T1000 (cell line): ENCODE results near the gene R3HCC1L.

ENCODE experiments used
- DNase-seq: peaks from one replicate; lab custom pipeline; 2025; ENCODE audit warnings: mixed read lengths; lab: John Stamatoyannopoulos, UW

The R3HCC1L gene

DNA sequence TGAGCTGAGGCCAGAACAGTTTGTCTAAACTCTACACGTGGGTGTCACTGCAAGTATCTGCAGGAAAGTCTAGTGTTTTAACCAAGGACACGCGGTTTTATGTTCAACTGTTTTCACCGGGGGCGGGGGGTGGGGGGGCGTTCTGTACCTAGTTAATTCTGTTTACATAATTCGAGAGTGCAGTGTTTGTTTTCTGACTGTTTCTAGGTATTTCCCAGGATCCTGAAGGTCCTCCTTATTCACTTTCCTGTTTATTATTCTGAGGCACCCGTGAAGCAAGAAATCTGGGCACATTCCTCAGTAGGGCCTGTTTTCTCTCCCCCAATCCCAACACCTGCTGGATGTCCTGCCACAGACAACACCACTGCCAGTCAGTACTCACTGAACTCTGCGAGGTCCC is 125.9 kb downstream of the R3HCC1L start:
- no peak for DNase-seq

DNA sequence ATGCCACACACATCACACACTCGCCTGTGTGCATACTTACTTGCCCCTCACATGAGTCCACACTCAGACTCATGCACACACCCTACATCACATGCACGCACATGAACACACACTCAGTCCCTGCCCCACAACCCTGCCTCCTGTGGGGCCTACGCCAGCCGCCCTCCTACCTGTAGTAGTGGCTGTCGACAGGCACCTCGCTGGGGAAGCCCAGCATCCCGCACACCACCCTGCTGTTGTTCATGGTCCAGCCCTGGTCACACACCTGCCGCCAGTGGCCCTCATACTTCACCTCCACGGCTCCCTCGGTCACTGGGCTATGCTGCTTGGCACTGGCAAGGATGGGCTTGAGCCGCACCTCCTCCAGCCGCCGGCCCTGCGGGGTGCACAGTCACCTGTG is 126.3 kb downstream of the R3HCC1L start:
- no peak for DNase-seq

DNA sequence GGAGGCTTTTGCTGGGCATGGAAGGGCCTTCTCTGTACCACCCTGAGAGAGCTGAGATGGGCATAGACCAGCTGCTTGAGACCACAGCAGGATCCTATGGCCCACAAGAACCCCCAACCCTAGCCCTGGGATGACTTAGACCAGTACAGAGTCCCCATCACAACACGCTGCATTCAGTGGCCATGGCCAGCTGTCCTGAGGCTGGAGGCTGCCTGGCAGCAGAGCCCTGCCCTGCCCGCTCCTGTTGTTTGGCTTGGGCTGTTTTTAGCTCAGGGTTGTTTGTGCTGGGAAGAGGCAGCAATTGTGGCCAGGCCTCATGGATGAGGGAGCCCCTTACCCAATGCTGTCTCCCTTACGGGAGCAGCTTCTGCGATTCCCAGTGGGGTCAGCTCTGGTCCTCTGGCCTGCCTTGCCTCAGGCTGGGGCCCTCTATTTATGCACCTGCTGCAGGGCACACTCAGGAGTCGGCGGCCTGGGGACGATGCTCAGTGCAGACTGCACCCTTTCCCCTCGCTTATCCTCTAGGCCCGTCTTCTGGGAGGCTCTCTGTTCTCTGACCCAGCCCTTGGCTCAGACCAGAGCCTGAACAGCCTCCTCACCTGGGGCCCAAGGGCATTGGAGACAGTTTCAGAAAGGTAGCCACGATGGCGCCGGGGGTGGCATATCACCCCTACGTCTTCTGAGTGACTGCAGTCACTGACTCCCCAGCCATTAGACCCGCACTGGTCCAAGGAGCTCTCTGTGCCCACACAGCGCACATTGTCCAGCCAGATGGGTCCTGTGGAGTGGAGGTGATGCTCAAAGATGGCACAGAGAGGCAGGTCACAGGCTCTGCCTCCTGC is 127.2 kb downstream of the R3HCC1L start:
- no peak for DNase-seq

DNA sequence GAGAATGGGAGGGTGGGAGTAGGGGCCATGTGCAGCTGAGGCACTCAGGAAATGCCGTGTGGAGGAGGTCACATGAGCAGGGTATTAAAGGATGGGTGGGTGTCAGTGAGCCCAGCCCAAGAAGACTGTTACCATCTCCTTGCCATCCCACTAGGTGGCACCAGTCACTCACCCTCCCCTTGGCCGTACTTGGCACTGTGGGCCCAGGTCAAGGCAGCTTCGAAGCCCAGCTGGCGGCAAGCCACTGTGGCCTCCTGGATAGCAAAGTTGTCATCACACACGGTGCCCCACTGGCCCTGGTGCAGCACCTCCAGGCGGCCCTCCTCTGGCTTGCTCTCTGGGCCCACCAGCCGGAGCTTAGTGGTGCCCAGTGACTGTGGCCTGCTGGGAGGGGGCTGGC is 128.1 kb downstream of the R3HCC1L start:
- peak; percentile 76 for DNase-seq

DNA sequence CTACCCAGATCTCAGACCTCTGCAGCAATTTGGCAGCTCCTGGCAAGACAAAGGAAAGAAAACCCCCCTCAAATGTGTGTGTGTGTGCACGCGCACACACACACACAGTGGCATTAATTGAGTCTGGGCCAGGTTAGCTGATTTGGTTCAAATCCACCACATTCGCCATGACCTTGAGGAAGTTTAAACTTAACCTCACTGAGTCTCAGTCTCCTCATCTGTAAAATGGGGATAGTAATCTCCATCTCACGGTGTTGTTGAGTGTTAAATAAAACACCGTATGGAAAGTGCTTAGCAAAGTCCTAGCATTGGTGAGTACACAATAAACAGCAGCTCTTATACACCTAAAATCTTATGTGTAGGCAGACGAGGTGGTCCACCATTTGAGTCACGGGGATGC is 128.6 kb downstream of the R3HCC1L start:
- no peak for DNase-seq

DNA sequence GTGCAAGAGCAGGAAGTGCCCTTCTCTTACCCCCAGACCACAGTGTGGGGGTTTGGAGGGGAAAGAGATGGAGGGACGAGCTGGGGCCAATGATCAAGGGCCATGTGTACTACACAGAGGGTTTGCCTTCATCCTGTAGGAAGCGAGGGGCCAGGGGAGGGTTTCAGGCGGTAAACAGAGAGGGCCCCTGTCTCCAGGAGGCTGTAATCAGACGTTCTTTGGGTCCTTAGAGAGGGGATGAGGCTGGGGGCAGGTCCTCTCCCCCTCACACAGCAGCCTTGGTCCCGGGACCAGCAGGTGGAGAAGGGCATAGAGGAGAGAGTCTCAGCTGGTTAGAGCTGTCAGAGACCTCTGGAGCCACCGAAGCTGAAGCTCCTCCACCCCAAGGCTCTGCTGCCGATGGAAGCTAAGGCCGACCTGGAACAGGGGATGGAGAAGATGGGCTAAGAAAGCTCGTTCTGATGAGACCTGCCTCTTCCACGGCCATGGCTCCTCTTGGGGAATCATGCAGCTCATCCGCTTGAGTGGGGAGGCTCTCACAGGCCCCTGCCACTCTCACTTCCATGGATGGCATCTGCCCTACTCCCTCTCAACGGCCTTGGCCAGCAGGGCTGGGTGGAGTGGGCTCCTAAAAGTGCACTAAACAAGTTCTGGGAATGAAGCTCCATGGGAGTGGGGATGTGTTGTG is 130.1 kb downstream of the R3HCC1L start:
- no peak for DNase-seq

DNA sequence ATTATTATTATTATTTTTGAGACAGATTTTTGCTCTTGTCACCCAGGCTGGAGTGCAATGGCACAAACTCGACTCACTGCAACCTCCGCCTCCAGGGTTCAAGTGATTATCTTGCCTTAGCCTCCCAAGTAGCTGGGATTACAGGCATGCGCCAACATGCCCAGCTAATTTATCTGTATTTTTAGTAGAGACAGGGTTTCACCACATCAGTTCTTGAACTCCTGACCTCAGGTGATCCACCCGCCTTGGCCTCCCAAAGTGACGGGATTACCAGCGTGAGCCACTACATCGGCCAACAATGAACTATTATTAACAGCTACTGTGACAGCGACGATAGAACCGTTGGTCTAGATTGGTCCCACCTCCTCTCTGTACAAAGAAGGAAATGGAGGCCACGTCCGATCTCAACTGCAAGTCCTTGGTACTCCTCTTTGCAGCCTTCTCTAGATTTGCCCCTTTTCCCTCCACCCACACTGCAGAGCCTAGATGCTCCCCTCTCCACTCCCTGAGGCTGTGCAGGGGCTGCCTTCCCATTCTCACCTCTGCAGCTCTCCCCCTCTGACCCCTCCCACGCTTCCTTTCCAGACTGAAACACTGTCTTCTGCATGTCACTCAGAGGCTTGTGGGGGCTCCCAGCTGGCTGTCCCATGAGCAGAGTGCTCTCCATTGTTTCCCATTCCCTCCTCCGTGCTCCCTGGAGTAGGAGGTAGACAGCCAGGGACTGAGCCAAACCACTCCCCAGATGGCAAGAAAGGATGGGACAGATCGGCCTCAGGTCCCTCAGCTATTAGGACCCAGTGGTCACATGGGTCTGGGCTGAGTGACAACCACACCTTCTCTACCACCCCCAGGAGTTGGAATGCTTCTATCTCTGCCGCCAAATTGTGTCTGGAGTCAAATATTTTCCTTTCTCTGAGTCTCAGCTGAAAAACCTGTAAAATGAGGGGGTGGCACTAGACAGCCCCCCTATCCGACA is 131.2 kb downstream of the R3HCC1L start:
- no peak for DNase-seq

DNA sequence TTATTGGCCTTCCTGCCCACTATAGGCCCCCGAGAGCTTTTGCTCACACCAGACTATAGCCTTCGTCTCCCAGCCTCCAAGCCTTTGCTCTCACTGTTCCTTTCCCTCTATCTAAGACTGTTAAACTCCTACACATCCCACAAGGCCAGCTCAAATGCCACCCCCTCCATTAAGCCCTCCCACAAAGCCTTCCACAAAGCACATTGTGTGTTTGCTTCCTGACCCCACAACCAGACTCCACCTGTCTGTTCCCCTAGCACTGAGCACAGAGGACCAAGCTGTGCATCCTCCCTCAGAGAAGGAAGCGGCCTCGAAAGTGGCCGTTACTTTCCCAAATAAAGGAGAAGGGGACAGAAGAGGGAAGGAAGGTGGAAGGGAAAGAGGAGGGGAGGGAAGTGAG is 132.2 kb downstream of the R3HCC1L start:
- no peak for DNase-seq

DNA sequence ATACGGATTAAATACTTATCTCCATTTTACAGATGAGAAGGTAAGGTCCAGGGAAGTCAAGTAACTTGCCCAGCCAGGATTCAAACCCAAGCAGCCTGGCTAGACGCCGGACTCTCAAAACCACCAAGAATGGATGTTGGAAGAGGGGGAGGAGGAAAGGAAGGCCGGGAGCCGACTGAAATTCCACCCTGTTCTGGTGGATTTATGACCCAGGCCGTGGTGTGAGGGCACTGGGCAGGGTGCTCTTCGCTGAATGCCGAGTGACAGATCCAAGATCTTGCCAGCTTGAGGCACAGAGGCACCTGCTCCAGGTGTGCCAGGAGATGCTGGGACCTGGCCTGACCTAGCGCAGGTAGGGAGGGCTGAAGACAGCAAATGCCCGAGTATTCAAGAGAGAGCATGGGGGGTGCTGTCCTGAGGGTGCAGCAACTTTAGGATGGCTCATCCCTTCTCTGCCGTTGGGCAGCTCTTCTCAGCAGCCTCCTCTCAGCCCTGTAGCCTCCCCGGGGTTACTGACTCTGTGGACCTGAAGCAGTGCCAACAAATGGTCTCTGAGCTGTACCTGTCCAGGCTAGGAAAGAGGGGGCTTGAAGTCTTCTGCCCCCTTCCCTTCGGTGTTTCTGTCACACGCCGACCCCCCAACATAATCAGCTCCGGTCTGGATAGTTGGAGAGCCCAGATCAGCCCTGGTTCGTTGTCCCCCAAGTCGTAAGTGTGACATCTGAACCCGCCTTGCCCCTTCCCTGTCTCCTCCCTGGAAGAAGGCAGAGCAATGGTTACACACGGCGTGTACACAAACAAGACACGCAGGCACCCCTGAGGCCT is 132.8 kb downstream of the R3HCC1L start:
- DNase-seq: no peak

DNA sequence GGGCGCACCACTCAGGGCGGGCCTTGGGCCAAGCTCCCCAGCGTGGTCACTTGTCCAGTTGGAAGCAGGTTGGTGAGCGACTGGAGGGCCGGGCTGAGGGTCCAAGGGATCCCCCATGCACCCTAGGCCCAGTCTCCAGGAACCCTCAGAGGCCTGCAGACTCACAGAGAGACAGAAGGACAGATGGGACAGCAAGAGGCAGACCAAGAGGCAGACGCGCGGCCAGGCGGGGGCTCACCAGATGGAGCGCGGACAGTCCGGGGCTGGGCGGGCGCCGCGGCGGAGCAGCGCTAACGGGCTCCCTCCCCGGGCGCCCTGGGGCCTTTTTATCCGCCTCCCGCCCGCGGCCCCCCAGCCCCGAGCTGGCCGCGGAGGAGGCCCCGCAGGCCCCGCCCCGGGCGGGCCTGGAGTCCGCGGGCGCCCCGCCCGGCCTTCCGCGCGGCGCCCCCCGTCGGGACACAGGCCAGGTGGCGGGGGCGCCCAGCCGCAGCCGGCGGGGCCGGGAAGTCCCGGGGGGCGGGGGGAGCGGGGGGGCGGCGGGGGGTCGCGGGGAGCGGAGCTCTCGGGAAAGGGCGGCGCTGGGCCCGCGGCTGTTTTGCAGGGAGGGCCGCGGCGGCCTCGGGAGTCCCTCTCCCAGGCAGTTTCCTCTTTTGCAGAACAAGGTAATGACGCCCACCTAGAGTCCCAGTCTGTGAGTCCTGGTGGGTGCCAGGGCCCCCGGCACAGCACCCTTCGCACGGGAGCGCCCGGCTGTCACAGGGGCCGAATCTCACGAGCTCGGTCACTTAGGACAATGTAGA is 133.6 kb downstream of the R3HCC1L start, which contains the start of gene LOXL4:
LOXL4 (minus strand) TSS at position 301 of the 800 bp plus-strand sequence. CDS start 5,175 bp downstream, outside the sequence.
- no peak for DNase-seq

DNA sequence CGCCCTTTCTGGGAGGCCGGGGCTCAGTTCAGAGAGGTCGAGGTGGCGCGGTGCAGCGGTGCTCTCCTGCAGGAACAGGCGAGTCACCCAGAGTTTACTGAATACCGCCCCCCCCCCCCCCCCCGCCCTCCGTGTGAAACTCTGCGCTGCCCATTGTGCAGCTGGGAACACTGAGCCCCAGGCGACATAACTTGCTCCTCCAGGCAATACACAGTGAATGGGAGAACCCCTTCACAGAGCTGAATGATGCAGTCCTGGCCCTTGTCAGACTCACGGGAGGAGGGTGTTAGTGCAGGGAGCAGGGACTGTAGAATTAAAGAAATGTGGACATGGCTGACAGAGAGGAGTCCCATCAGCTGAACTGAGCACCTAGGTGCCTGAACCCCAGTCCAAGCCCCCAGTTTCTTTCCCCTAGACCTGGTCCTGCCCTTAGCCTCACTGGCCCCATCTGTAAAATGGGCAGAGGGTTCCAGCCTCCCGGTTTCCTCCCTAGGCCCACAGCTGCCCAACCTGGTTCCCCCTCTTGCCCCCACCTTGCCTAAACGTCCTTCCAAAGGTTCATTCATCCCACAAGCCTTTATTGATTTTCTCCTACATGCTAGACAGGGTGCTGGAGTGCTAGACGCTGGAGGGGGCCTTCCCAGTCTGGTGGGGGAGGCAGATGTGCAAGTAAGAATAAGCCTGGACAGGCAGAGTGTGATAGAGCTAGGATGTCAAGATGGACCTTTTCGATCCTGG is 134.4 kb downstream of the R3HCC1L start:
- DNase-seq: no peak

DNA sequence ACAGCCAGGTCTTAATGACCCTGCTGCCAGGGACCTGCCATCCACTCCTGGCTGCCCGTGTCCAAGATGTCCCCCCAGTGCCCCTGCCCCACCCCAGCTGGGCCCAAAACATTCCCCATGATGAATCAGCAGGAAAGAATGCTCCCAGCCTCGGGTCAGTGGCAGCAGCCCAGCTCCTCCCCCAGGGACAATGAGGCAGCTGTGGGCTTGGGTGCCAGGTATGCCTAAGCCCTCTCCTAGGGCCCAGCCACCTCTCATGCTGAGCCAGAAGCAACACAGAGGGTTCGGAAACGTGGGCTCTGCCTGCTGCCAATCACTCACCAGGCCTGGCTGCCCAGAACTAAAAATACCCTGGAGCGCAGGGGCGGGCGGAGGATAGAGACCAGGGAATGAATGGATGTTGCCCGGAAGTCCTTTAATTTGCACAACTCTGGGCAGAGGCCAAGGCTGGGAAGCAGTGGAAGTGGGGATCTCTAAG is 135.0 kb downstream of the R3HCC1L start:
- peak; percentile 92 for DNase-seq

DNA sequence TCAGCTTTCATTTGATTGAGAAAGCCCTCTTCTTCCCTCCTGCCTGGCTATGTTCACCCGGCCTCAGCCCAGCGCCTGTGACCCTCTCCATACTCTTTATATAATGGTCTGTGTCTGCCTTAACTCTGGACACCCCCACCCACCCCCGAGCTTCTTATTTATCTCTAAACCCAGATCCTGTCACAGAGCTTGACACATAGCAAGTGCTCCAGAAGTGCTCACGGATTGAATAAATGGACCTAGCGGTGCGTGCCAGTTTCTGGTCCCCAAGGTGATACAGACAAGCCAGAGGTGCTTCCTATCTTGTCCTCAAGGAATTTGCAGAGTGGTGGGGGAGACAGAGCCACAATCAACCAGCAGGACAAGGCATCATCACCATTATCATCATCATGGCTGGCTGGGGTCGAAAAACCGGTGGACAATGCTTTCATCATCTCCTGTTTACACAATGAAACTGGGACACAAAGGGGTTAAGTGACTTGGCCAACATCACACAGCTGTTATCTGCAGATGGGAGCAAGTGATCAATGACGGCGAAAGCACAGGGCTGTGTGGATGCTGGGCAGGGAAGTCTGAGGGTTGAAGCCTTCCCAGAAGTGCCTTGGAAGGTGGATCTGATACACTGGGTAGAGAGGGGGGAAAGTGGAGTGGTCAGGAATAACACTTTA is 135.8 kb downstream of the R3HCC1L start:
- no peak for DNase-seq

DNA sequence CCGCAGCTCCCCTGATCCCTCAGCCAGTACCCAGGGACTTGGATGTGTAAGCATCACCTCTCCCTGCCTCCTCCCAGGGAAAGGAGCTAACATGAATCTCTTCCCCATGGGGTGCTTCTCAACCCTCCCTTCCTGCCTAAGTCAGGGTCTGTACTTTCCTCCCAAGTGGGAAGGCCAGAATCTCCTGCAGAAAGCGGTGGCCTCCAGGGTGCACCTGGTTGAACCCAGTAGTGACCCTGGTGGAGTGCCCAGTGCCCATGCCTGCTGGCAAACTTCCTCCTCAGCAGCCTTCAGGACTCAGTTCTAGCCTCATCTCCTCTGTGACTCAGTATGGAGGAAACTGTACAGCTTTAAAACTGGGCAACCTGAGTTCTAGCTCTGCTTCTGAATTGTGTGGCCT is 136.3 kb downstream of the R3HCC1L start:
- DNase-seq: no peak

DNA sequence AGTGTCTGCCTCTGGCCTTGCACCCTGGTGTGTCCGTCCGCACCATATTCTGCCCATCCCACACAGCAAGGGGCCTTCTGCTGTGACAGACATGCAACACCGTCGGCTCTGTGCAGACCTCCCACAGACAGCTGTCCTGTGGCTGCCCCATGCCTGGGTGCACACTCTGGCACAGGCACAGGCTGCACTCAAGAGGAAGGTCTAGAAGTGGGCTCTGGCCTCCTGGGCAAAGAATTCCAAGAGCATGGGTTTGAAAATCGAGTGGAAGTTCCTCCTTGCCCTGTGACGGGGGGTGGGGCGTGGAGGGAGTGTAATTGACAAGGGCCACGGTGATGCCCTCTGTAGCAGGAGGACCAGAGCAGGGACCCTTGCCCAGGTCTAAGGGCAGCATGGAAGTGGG is 137.8 kb downstream of the R3HCC1L start:
- no peak for DNase-seq

DNA sequence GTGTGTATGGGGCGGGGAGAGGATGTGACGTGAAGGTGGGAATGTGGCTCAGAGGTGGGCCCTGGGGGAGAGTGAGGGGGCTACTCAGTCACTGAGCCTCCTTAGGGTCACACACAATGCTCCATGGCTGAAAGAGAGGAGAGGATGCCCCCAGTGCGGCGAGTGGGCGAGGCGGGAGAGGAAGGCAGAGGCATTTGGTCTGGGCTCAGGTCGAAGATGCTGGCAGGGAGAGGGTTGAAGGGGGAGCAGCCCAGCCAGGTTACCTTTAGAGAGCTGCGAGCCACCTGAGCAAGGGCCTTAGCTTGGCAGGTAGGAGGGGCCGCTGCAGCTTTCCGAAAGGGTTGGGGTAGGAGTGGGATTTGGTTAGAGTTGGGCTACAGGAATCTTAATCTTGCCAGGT is 138.2 kb downstream of the R3HCC1L start:
- no peak for DNase-seq

DNA sequence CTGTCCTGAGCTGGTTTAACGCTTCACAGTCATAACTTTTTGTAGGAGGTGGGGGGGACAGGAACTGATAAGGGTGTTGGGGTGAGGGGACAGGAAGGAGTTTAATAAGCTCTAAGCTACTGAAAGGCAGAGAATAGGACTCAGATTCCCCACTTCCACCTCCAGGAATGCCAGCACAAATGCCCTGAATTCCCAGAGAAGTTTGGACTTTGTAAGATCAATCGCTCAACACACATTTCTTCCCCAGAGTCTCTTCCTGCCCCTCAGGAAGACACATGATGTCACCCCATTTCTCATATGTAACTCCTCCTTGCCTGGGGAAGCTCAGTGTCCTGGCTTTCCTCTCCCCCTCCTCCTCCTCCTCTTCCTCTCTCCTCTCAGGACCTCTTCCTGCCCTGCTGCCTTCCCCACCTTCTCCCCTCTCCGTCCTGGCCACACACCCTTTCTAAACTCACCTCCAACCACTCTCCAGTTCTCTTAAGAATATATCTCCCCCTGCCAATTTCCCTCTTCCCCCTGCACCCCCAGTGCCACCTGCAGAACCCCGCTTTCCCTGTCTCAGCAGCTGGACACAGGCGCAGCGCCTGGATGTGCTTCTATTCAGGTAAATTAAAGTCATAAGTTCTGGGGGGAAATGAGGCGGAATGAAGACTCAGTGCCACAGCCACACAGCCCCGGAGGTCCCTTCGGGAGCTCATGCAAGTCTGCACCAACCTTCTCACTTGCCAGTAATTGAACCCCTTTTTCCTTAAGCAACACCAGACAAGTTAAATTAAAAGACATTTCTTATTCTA is 138.8 kb downstream of the R3HCC1L start:
- no peak for DNase-seq

DNA sequence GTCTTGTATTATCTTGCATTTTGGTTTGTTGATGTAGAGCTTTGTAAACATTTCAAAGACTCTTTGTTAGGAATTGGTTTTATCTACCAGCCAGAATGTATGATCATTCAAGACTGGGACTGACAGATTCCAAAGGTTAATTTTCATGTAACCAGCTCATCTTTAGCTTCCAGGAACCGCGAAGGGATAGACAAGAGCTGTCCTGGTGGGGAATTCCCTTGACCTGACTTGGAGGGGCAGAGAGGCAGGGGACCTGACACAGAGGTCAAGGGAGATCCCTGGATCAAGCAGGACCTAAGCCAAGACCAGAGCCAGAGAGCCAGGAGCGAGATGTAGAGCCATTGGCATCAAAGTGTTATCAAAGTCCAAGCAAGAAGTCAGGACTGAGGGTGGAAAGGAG is 140.1 kb downstream of the R3HCC1L start:
- DNase-seq: no peak
